ENCODE data around the gene ADGRV1. TPM values are rescaled to one million over a fixed set of nuclear protein-coding genes. Genes with fewer than 3 reads are reported as not detected.
A peak's percentile ranks its signal among the peaks of the same experiment; 100 is the strongest.

The ADGRV1 gene
- total RNA-seq, 1 experiment from 2014 or later = 64.8 TPM

GRCh38 chr5:90657788-90658187 lies 99.2 kb downstream of the ADGRV1 start:
- H3K4me1 Mint-ChIP-seq = no peaks in the 10 kb centered on the region
- 0 out of 7 replicates have a peak overlapping the region, but pooled peaks of 1 of the 3 experiments have one; percentile 1 for H3K27ac Mint-ChIP-seq
- Histone ChIP-seq H2BK15ac (ENCODE audit: low read depth, low read length) (no peak overlapping the region), H3K4me2 (ENCODE audit: insufficient read depth, insufficient read length, low read length) (no peak overlapping the region), H2AK5ac (ENCODE audit: insufficient read length, low read length) (no peak overlapping the region), H3K23me2 (ENCODE audit: insufficient read length, low read depth, low read length, poor library complexity, severe bottlenecking) (no peaks in the 10 kb centered on the region), H2BK20ac (ENCODE audit: low read depth, low read length, poor library complexity, severe bottlenecking) (no peak overlapping the region), H4K91ac (ENCODE audit: insufficient read length, low read depth, low read length) (no peak overlapping the region), H3K56ac (ENCODE audit: insufficient read length, low read depth, low read length) (no peak overlapping the region), H3K4me1 (ENCODE audit: insufficient read depth, low read length) (no peaks in the 10 kb centered on the region), H2AFZ (ENCODE audit: low read length) (no peak overlapping the region), H3K14ac (ENCODE audit: insufficient read depth, low read length) (no peak overlapping the region), H3K79me1 (ENCODE audit: insufficient read depth, low read depth, low read length, poor library complexity, severe bottlenecking) (no peaks in the 10 kb centered on the region), H3K9me3 (ENCODE audit: control insufficient read depth, low read depth, low read length) (no peaks in the 10 kb centered on the region), H3K27me3 (ENCODE audit: insufficient read depth, low read length) (no peaks in the 10 kb centered on the region), H2BK5ac (ENCODE audit: insufficient read length, low read length) (no peak overlapping the region), H2BK12ac (ENCODE audit: insufficient read length, low read depth, low read length) (no peak overlapping the region), H3K23ac (ENCODE audit: insufficient read length, low read depth, low read length) (no peak overlapping the region), H4K5ac (ENCODE audit: insufficient read length, low read depth, low read length) (no peak overlapping the region), H3K4ac (ENCODE audit: low read depth, low read length) (no peak overlapping the region), H3K9ac (ENCODE audit: extremely low read depth, insufficient read length, low read length) (no peak overlapping the region), H3K79me2 (ENCODE audit: insufficient read depth, low read length) (no peaks in the 10 kb centered on the region), H4K20me1 (ENCODE audit: control insufficient read depth, insufficient read depth, insufficient read length) (no peaks in the 10 kb centered on the region), H3K18ac (ENCODE audit: insufficient read length, low read depth, low read length) (no peak overlapping the region), H2BK120ac (ENCODE audit: low read depth, low read length, poor library complexity, severe bottlenecking) (no peak overlapping the region), H3T11ph (ENCODE audit: low read length) (no peak overlapping the region), H3K27ac (ENCODE audit: insufficient read length, low read depth, low read length) (no peak overlapping the region), H4K8ac (replicated peaks; ENCODE audit: insufficient read length, low read depth, low read length) (no peak overlapping the region)
- H3K4me3 Mint-ChIP-seq = no peak overlapping the region
- no CpG with 5 or more reads among the region's 6 CpGs for WGBS (ENCODE audit: extremely low coverage, insufficient read length, low lambda C conversion rate)
- peaks cover 0 to 4% of the 10 kb centered on the region in 2 experiments; a peak in 3 of 5 replicates for H3K9me3 Mint-ChIP-seq
- no peak for DNase-seq
- H3K27me3 Mint-ChIP-seq (ENCODE audit: low read depth) = no peaks in the 10 kb centered on the region
- peaks cover 31 to 41% (median 37%) of the 10 kb centered on the region in 3 experiments for H3K36me3 Mint-ChIP-seq (ENCODE audit: insufficient read depth in 1 of 3, low read depth in 3 of 3)
- TF ChIP-seq CTCF (conservative IDR thresholded peaks at IDR 0.05) = no peak

Data from H9 (cell line).